ENCODE data around the gene DCLK1.

DNA sequence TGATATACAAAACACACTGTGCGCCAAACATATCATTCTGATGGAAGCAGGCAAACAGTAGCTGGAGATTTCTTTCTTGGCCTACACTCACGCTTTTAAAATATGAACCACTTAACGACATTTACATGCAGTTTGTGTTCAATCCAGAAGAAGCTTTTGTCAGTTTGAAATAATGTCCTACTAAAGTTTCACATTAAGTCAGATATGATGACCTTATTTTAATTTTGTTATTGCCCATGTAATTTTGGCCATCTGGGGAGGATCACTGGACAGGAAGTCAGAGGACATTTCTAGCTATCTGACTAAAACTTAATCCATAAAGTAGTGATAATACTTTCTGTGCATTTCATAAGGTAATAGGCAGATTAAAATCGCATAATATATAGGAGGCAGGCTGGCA lies 98.1 kb downstream of the DCLK1 start:
- TF ChIP-seq POLR2A (IDR thresholded peaks at IDR 0.05; ENCODE audit: low read length) (no peak), GATA1 (IDR thresholded peaks at IDR 0.05; ENCODE audit: low read depth, low read length) (no peak)

Data from erythroblast (primary cell).